GM10266 (cell line): Measurements from ENCODE around the gene APP.
"Not testable (repeated sequence)": the region's sequence is repeated elsewhere in the genome, so short reads cannot be mapped to it uniquely, and the experiment has no call there.

ENCODE experiments used
- DNase-seq: peaks from one replicate; pipeline ENCODE4 v3.0.0; 2012; ENCODE audit errors: extremely low spot score
- CTCF ChIP-seq: IDR thresholded peaks from 2 replicates; pipeline ENCODE4 v1.5.1; 2012; ENCODE audit warnings: mild to moderate bottlenecking, low read depth; ENCODE audit not compliant: control insufficient read depth, insufficient read depth; ENCODE audit errors: missing control alignments

The APP gene

GRCh38 chr21:25931765-25932164 lies 238.8 kb downstream of the APP start:
- no peak for TF ChIP-seq CTCF
- DNase-seq: no peak

GRCh38 chr21:25929856-25930520 lies 240.6 kb downstream of the APP start:
- no peak for DNase-seq
- no peak for TF ChIP-seq CTCF

GRCh38 chr21:25927195-25927880 lies 243.2 kb downstream of the APP start:
- no peak for DNase-seq
- TF ChIP-seq CTCF: no peak

- DNase-seq: no peak
- no peak for TF ChIP-seq CTCF
Observed at GRCh38 chr21:25925936-25926335, 244.6 kb downstream of the APP start.

GRCh38 chr21:25925064-25925800 lies 245.3 kb downstream of the APP start:
- TF ChIP-seq CTCF: no peak
- DNase-seq: no peak

- DNase-seq: not testable (repeated sequence)
Observed at GRCh38 chr21:25918152-25918551, 252.4 kb downstream of the APP start.

- DNase-seq: no peak
- no peak for TF ChIP-seq CTCF
Observed at GRCh38 chr21:25916226-25916625, 254.3 kb downstream of the APP start.
